ENCODE results near the gene ERGIC3.

DNA sequence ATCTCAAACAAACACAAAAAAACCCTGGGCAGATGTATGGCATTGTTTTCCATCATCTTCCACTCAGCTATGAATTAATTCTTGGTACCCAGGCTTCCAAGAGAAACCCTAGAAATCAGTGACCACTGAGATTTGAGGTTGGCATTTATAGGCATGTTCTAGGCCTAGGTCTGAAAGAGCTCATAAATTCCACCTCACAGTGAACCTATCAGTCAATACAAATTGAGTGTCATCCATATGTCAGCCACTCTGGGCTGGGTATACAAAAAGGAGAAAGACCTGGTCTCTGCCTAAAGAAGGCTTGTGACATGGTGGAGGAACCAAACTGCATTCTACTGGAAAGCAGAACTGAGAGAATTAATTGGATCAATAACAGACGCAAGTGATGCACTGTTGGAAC is 42.6 kb upstream of the ERGIC3 start:
- TF ChIP-seq, protein P1, sequence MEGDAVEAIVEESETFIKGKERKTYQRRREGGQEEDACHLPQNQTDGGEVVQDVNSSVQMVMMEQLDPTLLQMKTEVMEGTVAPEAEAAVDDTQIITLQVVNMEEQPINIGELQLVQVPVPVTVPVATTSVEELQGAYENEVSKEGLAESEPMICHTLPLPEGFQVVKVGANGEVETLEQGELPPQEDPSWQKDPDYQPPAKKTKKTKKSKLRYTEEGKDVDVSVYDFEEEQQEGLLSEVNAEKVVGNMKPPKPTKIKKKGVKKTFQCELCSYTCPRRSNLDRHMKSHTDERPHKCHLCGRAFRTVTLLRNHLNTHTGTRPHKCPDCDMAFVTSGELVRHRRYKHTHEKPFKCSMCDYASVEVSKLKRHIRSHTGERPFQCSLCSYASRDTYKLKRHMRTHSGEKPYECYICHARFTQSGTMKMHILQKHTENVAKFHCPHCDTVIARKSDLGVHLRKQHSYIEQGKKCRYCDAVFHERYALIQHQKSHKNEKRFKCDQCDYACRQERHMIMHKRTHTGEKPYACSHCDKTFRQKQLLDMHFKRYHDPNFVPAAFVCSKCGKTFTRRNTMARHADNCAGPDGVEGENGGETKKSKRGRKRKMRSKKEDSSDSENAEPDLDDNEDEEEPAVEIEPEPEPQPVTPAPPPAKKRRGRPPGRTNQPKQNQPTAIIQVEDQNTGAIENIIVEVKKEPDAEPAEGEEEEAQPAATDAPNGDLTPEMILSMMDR (IDR thresholded peaks at IDR 0.05) = no peak
- no peak for TF ChIP-seq POLR2A (IDR thresholded peaks at IDR 0.05; ENCODE audit: low read length)
- TF ChIP-seq, protein P2, sequence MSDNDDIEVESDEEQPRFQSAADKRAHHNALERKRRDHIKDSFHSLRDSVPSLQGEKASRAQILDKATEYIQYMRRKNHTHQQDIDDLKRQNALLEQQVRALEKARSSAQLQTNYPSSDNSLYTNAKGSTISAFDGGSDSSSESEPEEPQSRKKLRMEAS (IDR thresholded peaks at IDR 0.05) = no peak
- TF ChIP-seq EP300 (IDR thresholded peaks at IDR 0.05) = no peak
- TF ChIP-seq, protein P3, sequence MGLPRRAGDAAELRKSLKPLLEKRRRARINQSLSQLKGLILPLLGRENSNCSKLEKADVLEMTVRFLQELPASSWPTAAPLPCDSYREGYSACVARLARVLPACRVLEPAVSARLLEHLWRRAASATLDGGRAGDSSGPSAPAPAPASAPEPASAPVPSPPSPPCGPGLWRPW (IDR thresholded peaks at IDR 0.05) = no peak
- TF ChIP-seq, protein P4, sequence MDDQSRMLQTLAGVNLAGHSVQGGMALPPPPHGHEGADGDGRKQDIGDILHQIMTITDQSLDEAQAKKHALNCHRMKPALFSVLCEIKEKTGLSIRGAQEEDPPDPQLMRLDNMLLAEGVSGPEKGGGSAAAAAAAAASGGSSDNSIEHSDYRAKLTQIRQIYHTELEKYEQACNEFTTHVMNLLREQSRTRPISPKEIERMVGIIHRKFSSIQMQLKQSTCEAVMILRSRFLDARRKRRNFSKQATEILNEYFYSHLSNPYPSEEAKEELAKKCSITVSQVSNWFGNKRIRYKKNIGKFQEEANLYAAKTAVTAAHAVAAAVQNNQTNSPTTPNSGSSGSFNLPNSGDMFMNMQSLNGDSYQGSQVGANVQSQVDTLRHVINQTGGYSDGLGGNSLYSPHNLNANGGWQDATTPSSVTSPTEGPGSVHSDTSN (IDR thresholded peaks at IDR 0.05) = no peak
- no peak for TF ChIP-seq RAD21 (conservative IDR thresholded peaks at IDR 0.05 in 1 of 2, IDR thresholded peaks at IDR 0.05 in 1 of 2)
- no peak for TF ChIP-seq MAFK (IDR thresholded peaks at IDR 0.05; ENCODE audit: partially characterized antibody)
- no peak for TF ChIP-seq MYC (IDR thresholded peaks at IDR 0.05; ENCODE audit: borderline replicate concordance, low read length)
- no peak for TF ChIP-seq CHD2 (IDR thresholded peaks at IDR 0.05; ENCODE audit: low read length, partially characterized antibody)
- TF ChIP-seq EHMT2 (IDR thresholded peaks at IDR 0.05; ENCODE audit: low read depth) = no peak
- TF ChIP-seq RCOR1 (IDR thresholded peaks at IDR 0.05; ENCODE audit: low read depth, low read length) = no peak
- no peak for TF ChIP-seq CHD4 (IDR thresholded peaks at IDR 0.05; ENCODE audit: borderline replicate concordance)
- no peak for TF ChIP-seq RNF2 (IDR thresholded peaks at IDR 0.05; ENCODE audit: borderline replicate concordance, low read depth)

Measured in A549 (cell line).